HG03175 (cell line): ENCODE data around the gene TEAD1.
A peak's percentile ranks its signal among the peaks of the same experiment; 100 is the strongest.

ENCODE experiments used
- ATAC-seq: cut with Tn5 transposase; IDR thresholded peaks from one replicate; pipeline ENCODE4 v1.9.1; 2021; ENCODE audit warnings: mild to moderate bottlenecking, moderate library complexity; ENCODE audit not compliant: unreplicated experiment

Gene TEAD1

GRCh38 chr11:12886508-12886907 lies 212.3 kb downstream of the TEAD1 start:
- ATAC-seq: no peak

- no peak for ATAC-seq
Observed at GRCh38 chr11:12888525-12889158, 214.4 kb downstream of the TEAD1 start.

- no peak for ATAC-seq
Observed at GRCh38 chr11:12889243-12889642, 215.0 kb downstream of the TEAD1 start.

GRCh38 chr11:12890476-12890875 lies 216.3 kb downstream of the TEAD1 start:
- no peak for ATAC-seq

- ATAC-seq: peak; percentile 60
Observed at GRCh38 chr11:12893787-12894672, 219.8 kb downstream of the TEAD1 start.

- no peak for ATAC-seq
Observed at GRCh38 chr11:12897390-12897789, 223.2 kb downstream of the TEAD1 start.

DNA sequence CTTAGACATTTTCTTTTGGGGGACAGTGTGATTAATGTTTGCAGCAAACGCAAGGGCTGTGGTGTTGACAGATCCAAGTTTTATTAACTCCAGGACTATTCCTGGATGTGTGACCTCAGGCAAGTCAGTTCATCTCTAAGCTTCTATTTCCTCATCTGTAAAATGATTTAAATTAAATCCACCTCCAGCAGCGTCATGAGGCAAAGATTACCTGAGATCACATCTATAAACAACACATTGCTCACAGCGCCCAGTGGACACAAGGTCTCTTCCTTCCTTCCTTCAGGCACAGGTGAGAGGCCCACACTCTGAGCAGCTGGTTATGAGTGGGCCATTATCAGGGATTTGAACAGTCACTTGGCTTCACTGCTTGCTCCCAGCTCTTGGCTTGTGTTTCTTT lies 223.6 kb downstream of the TEAD1 start:
- ATAC-seq: no peak

- no peak for ATAC-seq
Observed at GRCh38 chr11:12900496-12900895, 226.3 kb downstream of the TEAD1 start.

DNA sequence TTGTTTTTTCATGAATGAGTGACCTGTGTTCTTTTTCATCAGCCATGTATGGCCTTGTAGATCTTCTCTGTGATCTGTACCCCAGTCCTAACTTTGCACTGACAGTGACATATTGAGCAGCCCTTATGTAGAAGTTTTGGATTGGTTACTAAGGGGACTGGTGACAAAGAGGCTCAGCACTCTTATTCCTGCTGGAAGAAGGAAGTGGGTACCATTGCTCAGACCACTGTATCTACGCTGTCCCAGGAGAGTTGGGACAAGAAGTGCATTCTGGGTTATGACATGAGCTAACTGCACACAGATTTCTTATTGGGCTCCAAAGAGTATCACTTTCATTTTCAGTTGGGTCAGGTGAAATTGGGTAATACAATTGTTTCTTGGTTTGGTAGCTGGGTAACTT lies 227.1 kb downstream of the TEAD1 start:
- peak; percentile 47 for ATAC-seq

DNA sequence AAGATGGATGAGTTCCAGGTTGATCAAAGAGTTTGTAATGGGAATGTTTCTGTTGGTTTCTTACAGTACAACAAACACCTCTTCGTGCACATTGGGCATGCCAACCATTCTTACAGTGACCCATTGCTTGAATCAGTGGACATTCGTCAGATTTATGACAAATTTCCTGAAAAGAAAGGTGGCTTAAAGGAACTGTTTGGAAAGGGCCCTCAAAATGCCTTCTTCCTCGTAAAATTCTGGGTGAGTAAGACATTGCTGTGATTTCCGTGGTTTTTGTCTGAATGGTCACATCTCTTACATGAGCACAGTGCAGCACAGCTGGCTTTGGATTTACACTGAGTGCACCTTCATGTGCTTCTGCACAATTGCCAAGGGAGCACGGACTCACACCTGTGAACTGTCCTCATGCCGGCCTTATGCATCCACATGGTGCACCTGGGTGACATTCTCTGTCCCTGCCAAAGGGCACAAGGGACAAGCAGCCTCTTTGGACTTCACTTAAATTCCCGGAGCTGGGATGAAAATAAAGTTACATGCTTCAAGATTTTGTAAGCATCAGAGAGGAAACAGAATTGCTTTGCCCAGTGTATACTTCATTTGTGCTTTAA lies 227.8 kb downstream of the TEAD1 start:
- no peak for ATAC-seq

GRCh38 chr11:12902791-12903486 lies 228.7 kb downstream of the TEAD1 start:
- ATAC-seq: no peak

- no peak for ATAC-seq
Observed at GRCh38 chr11:12905435-12905834, 231.2 kb downstream of the TEAD1 start.

- no peak for ATAC-seq
Observed at GRCh38 chr11:12906501-12906900, 232.3 kb downstream of the TEAD1 start.

DNA sequence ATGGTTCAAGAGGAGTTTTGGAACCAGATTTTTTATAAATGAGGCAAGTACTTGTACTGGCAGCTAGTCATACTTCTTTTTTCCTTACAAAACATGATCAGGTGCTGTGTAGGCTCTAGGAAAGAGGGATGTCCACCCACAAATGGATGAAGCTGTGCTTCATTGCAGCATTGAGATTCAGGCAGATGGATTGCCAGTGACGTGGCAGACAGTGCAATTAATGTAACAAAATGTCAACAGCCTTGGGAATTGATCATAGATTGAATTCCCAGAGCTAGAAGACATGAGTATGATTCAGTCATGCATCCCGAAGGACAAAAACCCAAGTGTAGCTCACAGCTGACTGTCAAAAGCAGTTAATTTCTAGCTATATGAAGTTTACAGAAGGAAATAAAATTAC lies 235.7 kb downstream of the TEAD1 start:
- ATAC-seq: no peak

GRCh38 chr11:12914400-12914912 lies 240.2 kb downstream of the TEAD1 start:
- ATAC-seq: peak; percentile 53

GRCh38 chr11:12915093-12915492 lies 240.9 kb downstream of the TEAD1 start:
- ATAC-seq: no peak

DNA sequence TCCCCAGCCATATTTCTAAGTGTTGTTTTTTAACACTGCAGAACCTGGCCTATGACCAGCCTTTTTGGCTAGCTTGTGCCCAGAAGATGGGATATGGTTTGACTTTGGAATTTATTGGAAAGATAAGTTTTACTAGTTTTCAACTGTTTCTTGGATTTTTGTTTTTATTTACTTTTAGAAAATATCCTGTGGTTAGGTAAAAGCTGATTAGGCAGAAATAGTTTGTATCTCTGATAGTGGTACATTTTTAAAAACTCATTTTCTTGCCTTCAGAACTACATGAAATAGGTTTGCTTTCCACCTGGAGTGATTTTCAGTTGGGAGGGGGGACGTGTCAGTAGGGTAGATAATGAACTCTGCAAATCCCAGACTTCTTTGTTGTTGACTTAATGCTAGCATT lies 243.6 kb downstream of the TEAD1 start:
- ATAC-seq: no peak

- ATAC-seq: no peak
Observed at GRCh38 chr11:12918667-12919066, 244.4 kb downstream of the TEAD1 start.

DNA sequence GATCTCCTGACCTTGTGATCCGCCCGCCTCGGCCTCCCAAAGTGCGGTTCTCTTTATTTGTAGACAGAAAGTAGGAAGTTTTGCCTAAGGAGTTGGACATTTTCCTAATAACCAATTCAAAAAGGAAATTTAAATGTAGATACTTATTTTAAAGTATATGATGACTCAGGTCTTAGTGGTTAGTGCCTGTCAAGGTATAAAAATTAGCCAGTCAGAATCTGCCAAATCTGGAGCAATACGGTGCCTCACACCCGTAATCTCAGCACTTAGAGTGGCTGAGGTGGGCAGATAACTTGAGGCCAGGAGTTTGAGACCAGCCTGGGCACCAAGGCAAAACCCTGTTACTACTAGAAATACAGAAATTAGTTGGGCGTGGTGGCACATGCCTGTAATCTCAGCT lies 248.2 kb downstream of the TEAD1 start:
- ATAC-seq: no peak

DNA sequence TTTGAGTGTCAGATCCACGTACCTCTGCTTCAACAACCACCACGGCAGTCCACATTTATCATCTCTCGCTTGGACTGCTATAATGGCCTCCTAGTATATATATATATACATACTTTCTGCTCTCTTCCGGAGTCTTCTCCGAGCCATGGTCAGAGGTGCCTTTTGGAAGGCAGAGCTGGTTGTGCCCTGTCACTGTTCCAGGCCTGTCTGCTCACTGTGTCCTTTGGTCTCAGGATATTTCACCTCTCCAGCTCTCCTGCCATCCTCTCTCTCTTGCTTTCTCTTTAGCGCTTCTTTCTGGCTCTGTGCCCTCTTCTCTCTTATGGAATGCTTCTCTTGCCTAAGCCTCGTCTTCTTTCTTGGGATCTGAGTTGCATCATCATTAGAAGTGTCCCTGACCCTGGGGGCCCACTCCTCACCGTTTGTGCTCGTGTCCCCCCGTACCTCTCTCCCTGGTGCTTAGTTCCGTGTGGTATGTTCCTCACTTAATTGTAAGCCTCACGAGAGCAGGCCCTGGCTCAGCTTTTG lies 248.8 kb downstream of the TEAD1 start:
- ATAC-seq: no peak

GRCh38 chr11:12924650-12925049 lies 250.4 kb downstream of the TEAD1 start:
- no peak for ATAC-seq
